GM23248 (cell line): ENCODE data around the gene DENND4C.

ENCODE experiments used
- EZH2 ChIP-seq: fragments of 200-600 bp; sonication (generic); IDR thresholded peaks from 2 replicates; pipeline ENCODE4 v1.6.1; 2018; ENCODE audit warnings: antibody characterized with exemption, mild to moderate bottlenecking; ENCODE audit not compliant: insufficient read depth, poor library complexity, severe bottlenecking
- EZH2phosphoT487 ChIP-seq: fragments of 200-600 bp; sonication (generic); IDR thresholded peaks from 2 replicates; pipeline ENCODE4 v1.6.1; 2018; ENCODE audit warnings: antibody characterized with exemption, moderate library complexity, mild to moderate bottlenecking, low read depth; ENCODE audit not compliant: insufficient read depth

DNA sequence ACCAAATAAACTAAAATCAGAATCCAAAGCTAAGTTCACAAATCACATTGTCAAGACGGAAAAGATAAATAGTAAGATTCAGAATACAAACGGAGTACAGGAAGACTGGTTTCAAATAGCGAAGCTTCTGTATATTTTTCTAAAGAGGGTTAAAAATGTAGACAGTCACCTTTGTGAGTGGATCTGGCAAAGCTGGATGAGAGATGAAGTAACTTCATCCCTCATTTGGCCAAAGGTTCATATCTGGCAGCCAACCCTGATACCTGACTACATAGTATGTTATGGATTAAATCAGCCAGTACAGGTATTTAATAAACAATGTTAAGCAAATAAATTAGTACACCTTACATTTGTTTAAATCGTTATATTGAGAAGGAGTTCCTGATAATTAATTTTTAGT, 21.3 kb upstream of the DENND4C start:
- no peak for TF ChIP-seq EZH2
- TF ChIP-seq EZH2phosphoT487: no peak
